Measurements from ENCODE around the gene C1orf141.
"Not testable (repeated sequence)": the region's sequence is repeated elsewhere in the genome, so short reads cannot be mapped to it uniquely, and the experiment has no call there.

C1orf141 gene

GRCh38 chr1:67143966-67144365, 9.2 kb upstream of the C1orf141 start:
- no peak for DNase-seq

GRCh38 chr1:67142931-67143330, 8.2 kb upstream of the C1orf141 start:
- DNase-seq, result no peak

- DNase-seq, result not testable (repeated sequence)
Observed at GRCh38 chr1:67141832-67142231, 7.1 kb upstream of the C1orf141 start.

- no peak for DNase-seq
Observed at GRCh38 chr1:67140460-67140859, 5.7 kb upstream of the C1orf141 start.

GRCh38 chr1:67138813-67139499, 4.2 kb upstream of the C1orf141 start:
- DNase-seq, result no peak

- DNase-seq, result no peak
Observed at GRCh38 chr1:67137307-67137753, 2.6 kb upstream of the C1orf141 start.

GRCh38 chr1:67135354-67135753, 584 bp upstream of the C1orf141 start:
- DNase-seq, result no peak

- no peak for DNase-seq
Observed at GRCh38 chr1:67133177-67133576, 1.6 kb downstream of the C1orf141 start.

- DNase-seq, result no peak
Observed at GRCh38 chr1:67130673-67131072, 4.1 kb downstream of the C1orf141 start.

GRCh38 chr1:67126974-67127373, 7.8 kb downstream of the C1orf141 start:
- DNase-seq, result no peak

GRCh38 chr1:67126111-67126746, 8.5 kb downstream of the C1orf141 start:
- DNase-seq, result no peak

GRCh38 chr1:67124455-67124854, 10.3 kb downstream of the C1orf141 start:
- no peak for DNase-seq

GRCh38 chr1:67120855-67121619, 13.7 kb downstream of the C1orf141 start:
- DNase-seq, result no peak

GRCh38 chr1:67118646-67119045, 16.1 kb downstream of the C1orf141 start:
- no peak for DNase-seq

- no peak for DNase-seq
Observed at GRCh38 chr1:67118191-67118590, 16.6 kb downstream of the C1orf141 start.

- DNase-seq, result no peak
Observed at GRCh38 chr1:67114162-67114561, 20.6 kb downstream of the C1orf141 start.

GRCh38 chr1:67110352-67110751, 24.4 kb downstream of the C1orf141 start:
- DNase-seq, result no peak

GRCh38 chr1:67105508-67105907, 29.3 kb downstream of the C1orf141 start:
- DNase-seq, result no peak

- DNase-seq, result no peak
Observed at GRCh38 chr1:67103548-67103947, 31.2 kb downstream of the C1orf141 start.

GRCh38 chr1:67100833-67101232, 33.9 kb downstream of the C1orf141 start:
- no peak for DNase-seq

GRCh38 chr1:67097305-67097704, 37.5 kb downstream of the C1orf141 start:
- no peak for DNase-seq

- no peak for DNase-seq
Observed at GRCh38 chr1:67094191-67094590, 40.6 kb downstream of the C1orf141 start.
